ENCODE results near the gene H3-3A.

H3-3A gene

DNA sequence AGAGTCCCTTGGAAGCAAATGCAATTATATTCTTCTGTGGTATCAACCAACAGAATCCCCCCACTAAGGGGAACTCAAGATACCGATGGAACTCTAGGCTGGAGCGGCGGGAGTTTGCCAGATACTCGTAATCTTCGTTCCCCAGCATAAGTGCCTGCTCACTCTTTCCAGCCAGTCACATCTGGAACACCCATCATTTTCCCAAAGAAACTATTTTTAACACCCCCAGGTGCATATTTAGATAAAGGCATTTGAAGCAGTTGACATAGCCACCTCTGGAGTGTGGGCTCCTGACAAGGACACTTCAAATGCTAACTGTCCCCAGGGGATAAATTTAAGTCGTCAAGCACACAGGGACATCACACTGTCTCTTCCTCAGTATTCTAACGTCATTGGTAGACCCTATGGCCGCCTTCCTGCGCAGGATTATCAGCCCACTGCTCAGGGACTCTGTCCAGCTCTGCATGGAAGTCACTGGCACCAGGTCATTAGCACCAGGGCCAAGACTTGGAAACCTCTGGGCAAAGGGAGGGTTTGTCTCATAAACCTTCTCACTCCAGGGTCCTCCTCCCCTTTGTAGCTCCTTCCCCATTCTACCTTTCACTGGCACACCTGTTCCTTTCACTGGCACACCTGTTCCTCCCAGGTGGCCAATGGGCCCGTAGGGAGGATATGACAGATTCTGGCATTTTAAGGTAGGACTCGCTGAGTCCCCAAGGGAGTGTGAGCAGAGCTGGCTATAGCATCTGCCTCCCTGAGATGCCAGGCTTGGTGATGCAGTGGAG lies 48.8 kb downstream of the H3-3A start:
- no peak for DNase-seq (ENCODE audit: low read depth)

DNA sequence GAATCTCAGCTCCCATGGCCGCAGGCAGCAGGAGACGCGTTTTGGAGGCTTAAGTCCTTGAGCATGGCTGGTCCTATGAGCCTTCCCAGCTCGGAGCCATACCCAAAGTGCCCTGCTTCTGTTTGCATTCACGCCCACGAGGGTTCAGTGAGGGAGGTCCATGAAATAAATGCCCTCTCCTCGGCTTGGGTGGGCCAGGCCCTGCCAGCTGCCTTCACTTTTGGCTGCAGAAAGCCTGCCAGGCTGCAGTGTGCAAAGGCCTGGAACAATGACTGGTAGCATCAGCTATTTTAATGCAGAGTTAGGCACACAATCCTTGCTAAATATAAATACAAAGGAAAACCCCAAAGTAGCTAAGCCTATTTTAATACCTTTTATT lies 49.4 kb downstream of the H3-3A start:
- no peak for DNase-seq (ENCODE audit: low read depth)

DNA sequence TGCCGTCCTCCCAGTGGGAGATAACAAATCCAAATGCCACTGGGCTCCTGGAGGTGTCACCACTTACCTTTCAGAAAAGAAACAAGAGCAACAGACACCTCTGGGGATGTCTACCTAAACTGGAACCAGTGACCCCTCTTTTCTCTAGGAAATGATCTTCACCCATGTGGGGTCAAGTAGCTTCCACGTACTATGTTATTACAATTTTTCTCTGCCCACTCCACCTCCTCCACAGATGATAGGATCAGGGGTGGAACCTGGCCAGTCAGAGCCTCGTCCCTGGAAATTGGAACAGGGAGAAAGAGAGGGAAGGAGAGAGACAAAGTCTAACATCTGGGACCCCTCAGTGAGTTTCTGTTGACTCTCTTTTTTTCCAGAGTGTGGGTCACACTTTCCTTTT lies 50.1 kb downstream of the H3-3A start:
- DNase-seq (ENCODE audit: low read depth), result no peak

DNA sequence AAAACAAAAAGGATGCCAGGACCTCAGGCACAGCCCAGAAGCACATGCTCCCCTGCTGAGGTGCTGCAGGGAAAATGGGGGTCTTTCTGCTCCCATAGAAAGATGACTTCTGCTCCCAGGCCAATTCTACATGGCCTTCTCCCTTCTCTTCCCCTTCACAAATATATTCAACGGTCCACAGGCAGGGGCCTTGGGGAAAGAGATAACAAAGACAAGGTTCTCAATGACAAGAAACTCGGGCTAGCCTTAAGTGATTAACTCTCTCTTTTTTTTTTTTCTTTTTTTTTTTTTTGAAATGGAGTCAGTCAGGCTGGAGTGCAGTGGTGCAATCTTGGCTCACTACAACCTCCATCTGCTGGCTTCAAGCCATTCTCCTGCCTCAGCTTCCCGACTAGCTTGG lies 54.2 kb downstream of the H3-3A start:
- no peak for DNase-seq (ENCODE audit: low read depth)

DNA sequence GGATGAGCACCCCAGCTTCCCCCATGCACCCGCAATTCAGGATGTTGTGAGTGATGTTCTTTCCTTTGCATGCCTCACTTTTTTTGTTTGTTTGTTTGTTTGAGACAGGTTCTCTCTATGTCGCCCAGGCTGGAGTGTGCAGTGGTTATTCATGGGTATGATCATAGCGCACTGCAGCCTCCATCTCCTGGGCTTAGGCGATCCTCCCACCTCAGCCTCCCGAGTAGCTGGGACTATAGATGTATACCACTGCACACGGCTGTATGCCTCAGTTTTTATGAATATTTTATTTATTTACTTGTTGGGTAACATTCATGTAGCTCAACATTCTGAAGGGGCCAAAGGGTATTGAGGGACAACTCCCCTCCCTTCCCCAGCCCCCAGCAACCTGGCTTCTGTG lies 54.8 kb downstream of the H3-3A start:
- DNase-seq (ENCODE audit: low read depth), result no peak

DNA sequence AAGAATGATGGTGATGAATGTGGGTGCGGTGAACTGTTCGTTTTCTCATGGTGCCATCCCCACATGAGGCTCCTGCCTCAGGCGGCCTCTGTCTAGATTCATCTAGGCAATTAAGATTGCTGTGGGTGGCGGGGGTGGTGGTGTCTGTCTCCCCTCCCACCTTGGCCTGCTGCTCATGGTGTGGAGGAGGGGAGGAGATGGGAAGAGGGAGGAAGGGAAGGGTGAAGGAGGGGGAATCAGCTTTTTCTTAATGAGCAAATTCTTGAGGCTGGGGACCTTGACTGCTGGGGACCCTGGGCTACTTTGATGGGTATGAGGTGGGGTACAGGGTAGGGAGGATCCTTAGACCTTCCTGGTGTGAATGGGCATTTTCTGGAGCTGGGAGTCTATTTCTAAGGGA lies 55.8 kb downstream of the H3-3A start:
- DNase-seq (ENCODE audit: low read depth), result no peak

DNA sequence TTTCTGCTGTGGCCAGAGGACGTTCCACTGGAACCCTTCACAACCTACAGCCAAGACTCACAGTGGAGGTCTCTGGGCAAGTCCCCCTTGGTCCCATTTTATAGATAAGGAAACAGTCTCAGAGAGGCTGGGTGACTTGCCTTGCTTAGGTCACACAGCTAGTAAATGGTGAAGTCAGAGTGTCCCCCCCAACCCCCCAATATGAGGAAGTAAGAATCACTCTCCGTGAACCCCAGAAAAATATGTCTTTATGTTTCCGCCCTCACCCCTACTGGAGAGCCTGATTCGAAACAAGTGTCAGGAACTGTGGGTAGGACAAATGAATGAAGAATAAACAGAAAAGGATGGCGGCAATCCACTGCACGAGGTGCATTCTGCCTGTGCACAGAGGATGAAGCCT lies 56.7 kb downstream of the H3-3A start:
- DNase-seq (ENCODE audit: low read depth), result no peak

DNA sequence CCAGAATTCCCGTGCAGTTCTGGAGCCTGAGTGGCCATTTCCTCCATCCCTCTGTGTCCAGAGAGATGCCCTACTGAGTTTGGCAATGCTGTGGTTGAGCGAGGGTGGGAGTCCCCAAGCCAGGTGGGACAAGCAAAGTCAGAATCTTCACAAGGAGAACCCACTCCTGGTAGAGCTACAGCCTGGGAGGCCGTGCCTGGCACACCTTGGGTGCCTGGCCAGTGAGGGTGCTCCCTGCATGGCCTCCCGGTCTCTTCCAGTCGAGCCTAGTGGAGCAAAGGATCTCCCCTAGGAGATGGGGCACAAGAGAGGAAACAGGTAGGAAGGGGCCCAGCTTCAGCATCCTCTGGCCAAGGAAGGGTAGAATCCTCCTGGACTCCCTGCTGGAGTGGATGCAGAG lies 57.9 kb downstream of the H3-3A start:
- no peak for DNase-seq (ENCODE audit: low read depth)

DNA sequence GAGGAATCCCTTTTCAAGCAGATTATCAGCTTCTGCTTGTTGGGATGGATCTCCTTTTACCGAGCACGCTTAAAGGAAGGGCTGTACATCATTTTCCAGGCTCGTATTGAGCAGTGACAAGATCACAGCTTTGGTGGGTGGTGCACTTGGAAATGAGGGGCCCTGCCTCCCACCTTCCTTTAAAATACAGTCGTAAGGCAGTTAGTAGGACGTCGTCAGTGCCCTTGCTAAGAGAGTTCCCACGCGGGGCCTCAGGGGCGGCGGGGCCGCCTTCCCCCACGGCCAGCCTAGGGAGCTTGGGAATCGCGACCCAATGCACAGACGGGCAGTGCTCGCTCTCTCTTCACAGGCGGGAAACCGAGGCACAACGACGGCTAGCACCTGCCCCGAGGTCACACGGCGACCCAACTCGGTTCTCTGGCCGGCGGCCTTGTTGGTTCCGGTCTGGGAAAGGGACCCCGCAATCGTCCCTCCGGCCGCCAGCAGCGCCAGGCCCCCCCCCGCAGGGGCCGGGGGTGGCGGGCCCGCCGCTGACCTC lies 58.6 kb downstream of the H3-3A start:
- no peak for DNase-seq (ENCODE audit: low read depth)
